Activated naive CD8-positive, alpha-beta T cell treated with anti-CD3 and anti-CD28 coated beads, Interleukin-2, amount 10 ng/mL, durations not matched to agents 7 days and 5 days (primary cell): ENCODE data around the gene CROCC. TPM values are rescaled to one million over a fixed set of nuclear protein-coding genes. Genes with fewer than 3 reads are reported as not detected.
"Not testable (repeated sequence)": the region's sequence is repeated elsewhere in the genome, so short reads cannot be mapped to it uniquely, and the experiment has no call there.

Experiments
- ATAC-seq: fragments of 150-1000 bp; cut with Tn5 transposase; one replicate; pipeline ENCODE4 v1.10.0; 2021; ENCODE audit warnings: low read depth, moderate library complexity
- POLR2A ChIA-PET: fragments of 350-600 bp; sonication (Branson Sonifier 250); formaldehyde crosslinking; loops from one replicate; lab custom pipeline; 2021; ENCODE audit warnings: antibody characterized with exemption; lab: Charles Lee
- DNase-seq: peaks from one replicate; pipeline ENCODE4 v3.0.0; 2021
- H3K27ac Mint-ChIP-seq: one replicate; pipeline ENCODE4 v1.8.0; 2022; ENCODE audit warnings: mild to moderate bottlenecking, mixed read lengths
- H3K27me3 Mint-ChIP-seq: one replicate; pipeline ENCODE4 v1.8.0; 2022; ENCODE audit warnings: mild to moderate bottlenecking, moderate library complexity, mixed read lengths
- H3K36me3 Mint-ChIP-seq: one replicate; pipeline ENCODE4 v1.8.0; 2021; ENCODE audit warnings: mild to moderate bottlenecking, mixed read lengths
- H3K4me1 Mint-ChIP-seq: one replicate; pipeline ENCODE4 v1.8.0; 2021; ENCODE audit warnings: mixed read lengths
- H3K4me3 Mint-ChIP-seq: one replicate; pipeline ENCODE4 v1.8.0; 2022; ENCODE audit warnings: mild to moderate bottlenecking, moderate library complexity, mixed read lengths
- H3K9me3 Mint-ChIP-seq: one replicate; pipeline ENCODE4 v1.8.0; 2021; ENCODE audit warnings: mixed read lengths
- total RNA-seq, 2 experiments: library from RNA; stranded (reverse); gene quantifications; one replicate each; pipeline ENCODE4 v1.2.3, GENCODE V29; 2021

CROCC gene
- total RNA-seq, 2 experiments from 2014 or later = 63.0 to 69.8 TPM

DNA sequence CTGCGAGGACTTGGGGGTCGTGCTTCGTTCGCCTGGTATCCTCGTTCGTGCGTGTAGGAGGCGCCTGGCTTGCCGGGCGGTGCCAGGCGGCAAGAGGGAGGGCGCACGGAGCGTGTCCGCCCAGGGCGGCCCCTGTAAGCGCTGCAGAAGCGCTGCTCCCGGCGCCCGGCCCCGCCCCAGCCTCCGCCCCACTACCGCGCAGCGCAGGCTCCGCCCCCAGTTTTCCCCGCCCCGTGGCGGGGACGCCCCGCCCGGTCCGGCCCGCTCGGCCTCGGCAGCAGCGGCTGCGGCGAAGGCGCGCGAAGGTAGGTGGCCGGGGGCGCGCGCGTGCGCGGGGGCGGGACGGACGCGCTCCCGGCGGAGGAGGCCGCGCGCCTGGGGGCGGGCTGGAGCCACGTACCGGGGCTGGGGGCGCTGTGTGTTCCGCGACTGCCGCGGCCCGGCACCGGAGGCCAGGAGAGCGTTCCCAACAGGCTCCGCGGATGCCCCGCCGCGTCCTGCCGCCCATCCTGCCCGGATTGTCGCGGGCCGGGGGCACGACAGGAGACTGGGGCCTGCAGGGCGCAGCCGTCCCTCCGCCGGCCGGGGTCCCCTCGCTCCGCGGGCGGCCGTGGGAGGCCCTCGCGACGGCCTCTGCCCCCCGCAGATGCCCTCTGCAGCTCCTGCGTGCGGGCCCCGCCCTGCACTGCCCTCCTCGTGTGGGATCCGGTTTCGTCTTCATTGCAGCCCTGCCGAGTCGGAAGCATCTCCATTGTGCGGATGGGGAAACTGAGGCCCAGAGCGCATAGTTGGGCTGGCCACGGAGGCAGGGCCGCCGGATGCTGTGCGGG lies 7.7 kb upstream of the CROCC start:
- peak; percentile 95 for ATAC-seq
- POLR2A ChIA-PET = interaction anchor here (0.6 to 3.5 kb wide), 2 partner anchors 9 to 12 kb away, joined by 4 to 42 read pairs; no protein-coding TSS in a partner anchor
- DNase-seq = peak; percentile 98
- no peaks in the 10 kb centered on the region for H3K36me3 Mint-ChIP-seq
- H3K27me3 Mint-ChIP-seq = peaks cover 2% of the 10 kb centered on the region
- peak overlapping the region; percentile 86 for H3K27ac Mint-ChIP-seq
- H3K9me3 Mint-ChIP-seq = no peaks in the 10 kb centered on the region
- peak overlapping the region; percentile 91 for H3K4me3 Mint-ChIP-seq
- H3K4me1 Mint-ChIP-seq = peaks cover 29% of the 10 kb centered on the region

DNA sequence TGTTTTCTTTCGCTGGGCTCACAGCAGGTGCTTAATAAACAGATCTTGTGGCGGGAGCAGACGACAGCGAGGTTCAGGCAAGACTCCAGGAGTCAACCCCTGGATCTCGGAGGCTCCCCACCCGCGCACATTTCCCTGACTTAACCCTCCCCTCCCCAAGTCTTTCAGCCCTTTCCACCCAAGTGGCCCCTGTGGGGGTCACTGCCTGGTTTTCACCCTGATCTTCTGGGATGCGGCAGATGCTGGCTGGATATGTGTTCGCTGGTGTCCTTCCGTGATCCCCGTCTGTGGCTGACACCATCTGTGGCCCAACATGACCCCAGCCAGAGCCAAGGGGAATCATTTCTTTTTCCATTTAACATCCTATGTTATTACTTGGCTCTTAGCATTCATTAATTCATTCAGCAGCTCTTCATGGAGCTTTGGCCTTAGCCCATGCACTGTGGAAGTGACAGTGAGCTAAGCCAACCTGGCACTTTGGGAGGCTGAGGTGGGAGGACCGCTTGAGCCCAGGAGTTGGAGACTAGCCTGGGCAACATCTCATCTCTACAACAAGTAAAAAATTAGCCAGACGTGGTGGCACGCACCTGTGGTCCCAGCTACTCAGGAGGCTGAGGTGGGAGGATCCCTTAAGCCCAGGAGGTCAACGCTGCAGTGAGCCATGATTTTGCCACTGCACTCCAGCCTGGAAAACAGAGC lies 6.7 kb upstream of the CROCC start:
- H3K27me3 Mint-ChIP-seq = not testable (repeated sequence)
- H3K4me3 Mint-ChIP-seq = peak overlapping the region; percentile 91
- POLR2A ChIA-PET = interaction anchor here (0.6 to 3.5 kb wide), 3 partner anchors 11 to 951 kb away, joined by 3 to 42 read pairs (median 4); no protein-coding TSS in a partner anchor

DNA sequence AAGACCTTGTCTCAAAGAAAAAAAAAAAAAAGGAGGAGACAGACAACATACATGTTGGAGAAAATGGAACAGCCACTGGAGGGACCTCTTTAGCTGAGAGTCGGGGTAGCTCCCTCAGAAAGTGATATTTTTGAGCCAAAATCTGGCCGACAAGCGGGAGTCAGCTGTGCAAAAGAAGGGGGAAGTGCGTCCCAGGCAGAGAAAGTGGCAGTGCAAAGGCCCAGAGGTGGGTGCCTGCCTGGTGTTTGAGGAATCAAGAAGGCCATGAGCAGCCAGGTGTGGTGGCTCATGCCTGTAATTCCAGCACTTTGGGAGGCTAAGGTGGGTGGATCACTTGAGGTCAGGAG lies 6.1 kb upstream of the CROCC start:
- peaks cover 2% of the 10 kb centered on the region for H3K27me3 Mint-ChIP-seq
- H3K4me3 Mint-ChIP-seq = peak overlapping the region; percentile 91
- POLR2A ChIA-PET = interaction anchor here (0.7 to 3.5 kb wide), 2 partner anchors 11 to 952 kb away, joined by 3 to 42 read pairs; no protein-coding TSS in a partner anchor
- H3K9me3 Mint-ChIP-seq = no peaks in the 10 kb centered on the region
- H3K36me3 Mint-ChIP-seq = no peaks in the 10 kb centered on the region
- DNase-seq = no peak
- peaks cover 28% of the 10 kb centered on the region for H3K4me1 Mint-ChIP-seq
- no peak for ATAC-seq
- H3K27ac Mint-ChIP-seq = peak overlapping the region; percentile 66

More for the DNA sequence above, 6.7 kb upstream of the CROCC start:
- peak overlapping the region; percentile 66 for H3K27ac Mint-ChIP-seq
- H3K36me3 Mint-ChIP-seq, ATAC-seq, DNase-seq, H3K9me3 Mint-ChIP-seq: not testable (repeated sequence)
- H3K4me1 Mint-ChIP-seq = peaks cover 28% of the 10 kb centered on the region

DNA sequence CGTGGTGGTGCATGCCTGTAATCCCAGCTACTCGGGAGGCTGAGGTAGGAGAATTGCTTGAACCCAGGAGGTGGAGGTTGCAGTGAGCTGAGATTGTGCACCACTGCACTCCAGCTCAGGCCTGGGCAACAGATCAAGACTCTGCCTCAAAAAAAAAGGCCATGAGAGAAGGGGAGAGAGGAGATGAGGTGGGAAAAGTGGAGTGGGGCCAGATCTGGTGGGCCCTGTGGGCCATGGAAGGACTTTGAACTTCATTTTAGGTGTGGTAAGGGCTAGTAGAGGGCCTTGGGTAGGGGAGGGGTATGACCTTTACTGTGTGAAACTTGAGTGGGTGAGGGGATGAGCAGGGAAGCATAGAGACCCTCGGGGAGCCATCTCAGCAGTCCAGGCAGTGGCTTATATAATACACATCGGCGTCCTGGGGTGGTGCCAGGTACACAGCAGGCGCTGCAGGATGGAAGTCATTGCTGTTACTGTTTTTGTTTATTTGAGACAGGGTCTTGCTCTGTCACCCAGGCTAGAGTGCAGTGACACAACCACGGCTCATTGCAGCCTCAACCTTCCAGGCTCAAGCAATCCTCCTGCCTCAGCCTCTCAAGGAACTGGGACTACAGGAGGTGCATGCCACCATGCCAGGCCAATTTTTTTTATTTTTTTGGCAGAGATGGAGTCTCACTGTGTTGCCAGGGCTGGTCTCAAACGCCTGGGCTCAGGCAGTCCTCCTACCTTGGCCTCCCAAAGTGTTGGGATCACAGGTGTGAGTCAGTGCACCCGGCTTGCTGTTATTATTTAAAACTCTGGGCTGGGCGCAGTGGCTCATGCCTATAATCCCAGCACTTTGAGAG lies 5.5 kb upstream of the CROCC start:
- Mint-ChIP-seq H3K27ac (peak overlapping the region; percentile 23), H3K4me1 (peaks cover 28% of the 10 kb centered on the region)
- not testable (repeated sequence) for H3K36me3 Mint-ChIP-seq, H3K27me3 Mint-ChIP-seq, ATAC-seq, DNase-seq, H3K4me3 Mint-ChIP-seq, H3K9me3 Mint-ChIP-seq
- POLR2A ChIA-PET = interaction anchor here (0.7 to 3.5 kb wide), 2 partner anchors 12 to 952 kb away, joined by 3 to 42 read pairs; no protein-coding TSS in a partner anchor

DNA sequence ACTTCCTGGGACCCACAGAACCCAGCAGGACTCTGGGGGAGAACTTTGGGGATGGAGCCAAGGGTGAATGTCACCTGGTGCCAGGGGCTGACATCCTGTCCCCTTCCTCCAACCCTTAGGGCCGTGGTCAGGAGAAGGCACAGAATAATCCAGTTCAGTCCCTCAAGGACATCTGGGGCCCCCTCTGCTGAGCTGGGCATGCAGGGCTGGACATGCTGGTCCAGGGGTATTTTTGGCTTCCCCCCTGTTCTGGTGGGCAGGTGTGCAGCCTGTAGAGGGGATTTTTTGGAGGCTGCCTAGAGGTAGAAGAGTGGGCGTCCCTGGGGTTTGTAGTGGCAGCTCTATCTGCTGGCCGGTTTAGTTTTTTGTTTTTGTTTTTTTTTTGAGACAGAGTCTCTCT lies 3.4 kb upstream of the CROCC start:
- no peak overlapping the region for H3K27ac Mint-ChIP-seq
- no peak for ATAC-seq
- no peaks in the 10 kb centered on the region for H3K27me3 Mint-ChIP-seq
- no peak for DNase-seq
- H3K4me3 Mint-ChIP-seq = no peak overlapping the region
- H3K4me1 Mint-ChIP-seq = peaks cover 33% of the 10 kb centered on the region
- POLR2A ChIA-PET = interaction anchor here (1.5 kb wide), 1 partner anchor 13 kb away, joined by 5 read pairs; no protein-coding TSS in a partner anchor
- H3K36me3 Mint-ChIP-seq = peaks cover under 1% of the 10 kb centered on the region
- no peaks in the 10 kb centered on the region for H3K9me3 Mint-ChIP-seq

DNA sequence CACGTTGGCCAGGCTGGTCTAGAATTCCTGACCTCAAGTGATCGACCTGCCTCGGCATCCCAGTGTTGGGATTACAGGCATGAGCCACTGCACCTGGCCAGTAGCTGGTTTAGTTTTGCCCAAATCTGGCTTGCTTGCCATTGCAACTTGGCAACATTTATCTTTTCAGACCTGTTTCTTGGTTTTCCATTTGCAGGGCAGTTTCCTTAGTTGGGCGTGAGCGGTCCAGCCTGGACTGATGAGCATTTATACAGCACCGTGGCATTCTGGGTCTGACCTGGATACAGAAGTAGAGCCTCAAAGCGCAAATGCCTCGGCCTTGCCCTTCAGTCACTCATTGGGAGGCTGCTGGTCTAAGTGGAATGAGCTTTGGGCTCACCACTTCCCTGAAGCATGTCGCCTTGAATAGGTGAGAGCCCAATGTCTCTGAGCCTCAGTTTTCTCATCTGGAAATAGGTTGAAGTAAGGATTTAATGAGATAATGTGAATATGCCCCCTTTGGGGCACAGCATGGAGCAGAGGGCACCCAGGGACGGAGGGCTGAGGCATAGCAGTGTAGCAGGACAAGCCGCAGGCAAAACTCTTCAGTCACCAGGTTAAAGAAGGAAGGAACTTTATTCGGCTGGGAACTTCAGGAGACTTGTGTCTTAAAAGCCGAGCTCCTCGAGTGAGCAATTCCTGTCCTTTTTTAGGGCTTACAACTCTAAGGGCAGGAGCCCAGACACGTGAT lies 2.6 kb upstream of the CROCC start:
- not testable (repeated sequence) for ATAC-seq, H3K36me3 Mint-ChIP-seq, H3K9me3 Mint-ChIP-seq, DNase-seq, H3K4me3 Mint-ChIP-seq, H3K27me3 Mint-ChIP-seq
- POLR2A ChIA-PET = interaction anchor here (1.5 to 1.8 kb wide), 2 partner anchors 14 kb away, joined by 5 to 6 read pairs; no protein-coding TSS in a partner anchor
- peaks cover 30% of the 10 kb centered on the region for H3K4me1 Mint-ChIP-seq
- H3K27ac Mint-ChIP-seq = peak overlapping the region; percentile 2

DNA sequence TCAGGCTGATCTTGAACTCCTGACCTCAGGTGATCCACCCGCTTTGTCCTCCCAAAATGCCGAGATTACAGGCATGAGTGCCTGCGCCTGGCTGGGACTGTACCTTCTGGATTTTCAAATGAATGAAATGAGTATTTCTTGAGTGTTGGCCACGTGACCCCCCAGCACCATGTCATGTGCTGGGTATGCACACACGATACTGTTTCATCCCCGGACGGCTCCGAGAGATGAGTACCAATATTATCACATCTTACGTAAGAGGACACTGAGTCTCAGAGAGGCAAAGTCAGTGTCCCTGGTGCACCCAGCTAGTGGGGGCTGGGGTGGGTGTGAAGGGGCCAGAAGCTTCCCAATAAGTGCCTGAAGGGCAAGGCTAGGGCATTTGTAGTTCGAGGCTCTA lies 780 bp upstream of the CROCC start:
- Mint-ChIP-seq H3K27me3 (no peaks in the 10 kb centered on the region), H3K4me3 (no peak overlapping the region), H3K36me3 (peaks cover 2% of the 10 kb centered on the region), H3K4me1 (peaks cover 27% of the 10 kb centered on the region), H3K27ac (no peak overlapping the region), H3K9me3 (no peaks in the 10 kb centered on the region)
- ATAC-seq = no peak
- POLR2A ChIA-PET = interaction anchor here (1.8 kb wide), 1 partner anchor 16 kb away, joined by 6 read pairs; no protein-coding TSS in a partner anchor
- DNase-seq = no peak

DNA sequence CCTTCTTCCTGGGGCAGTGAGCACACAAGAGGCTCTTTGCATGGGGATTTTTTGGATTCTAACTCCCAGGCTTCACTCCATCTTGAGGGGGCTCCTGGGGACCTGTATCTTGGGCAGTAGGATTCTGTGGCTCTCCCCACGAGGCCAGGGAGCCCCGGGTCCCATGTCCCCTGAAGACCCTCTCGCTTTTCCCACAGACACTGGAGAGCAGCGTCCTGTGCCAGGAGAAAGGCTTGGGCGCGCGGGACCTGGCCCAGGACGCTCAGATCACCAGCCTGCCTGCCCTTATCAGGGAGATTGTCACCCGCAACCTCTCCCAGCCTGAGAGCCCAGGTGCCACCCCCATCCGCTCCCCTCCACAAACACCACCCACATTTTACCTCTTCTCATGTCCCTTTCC lies 735 bp downstream of the CROCC start:
- Mint-ChIP-seq H3K4me3 (peak overlapping the region; percentile 89), H3K4me1 (peaks cover 29% of the 10 kb centered on the region), H3K9me3 (no peaks in the 10 kb centered on the region), H3K27me3 (no peaks in the 10 kb centered on the region), H3K36me3 (peaks cover 2% of the 10 kb centered on the region), H3K27ac (peak overlapping the region; percentile 89)
- DNase-seq (no peak), ATAC-seq (no peak)
- POLR2A ChIA-PET = interaction anchor here (1.1 kb wide), 1 partner anchor 17 kb away, joined by 15 read pairs; no protein-coding TSS in a partner anchor

DNA sequence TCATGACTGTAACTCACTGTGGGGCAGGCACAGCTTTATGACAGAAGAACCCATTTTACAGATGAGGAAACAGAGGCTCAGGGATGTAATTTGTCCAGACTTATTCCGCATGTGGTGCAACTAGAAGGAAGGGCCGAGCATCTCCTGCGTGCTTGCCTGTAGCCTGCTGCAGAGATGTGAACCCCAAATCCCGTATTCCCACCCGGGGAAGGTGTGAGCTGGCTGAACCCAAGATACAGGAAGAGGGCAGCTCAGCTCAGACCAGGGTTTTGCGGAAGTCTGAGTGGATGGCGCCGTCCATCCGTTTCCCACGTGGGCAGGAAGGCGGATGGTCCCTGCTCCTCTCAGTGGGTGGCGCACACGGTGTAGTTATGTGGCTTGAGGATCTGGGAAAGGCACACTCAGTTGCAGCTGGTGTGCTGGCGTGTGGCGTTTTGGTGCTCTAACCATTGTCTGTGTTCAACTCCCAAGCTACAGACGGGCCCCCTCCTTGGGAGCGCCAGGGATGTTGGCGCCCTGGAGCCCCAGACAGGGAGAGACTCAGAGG lies 1.2 kb downstream of the CROCC start:
- peaks cover 2% of the 10 kb centered on the region for H3K36me3 Mint-ChIP-seq
- DNase-seq = no peak
- POLR2A ChIA-PET = interaction anchor here (0.8 kb wide), 1 partner anchor 19 kb away, joined by 3 read pairs; no protein-coding TSS in a partner anchor
- peak overlapping the region; percentile 35 for H3K4me3 Mint-ChIP-seq
- no peaks in the 10 kb centered on the region for H3K27me3 Mint-ChIP-seq
- H3K27ac Mint-ChIP-seq = peak overlapping the region; percentile 72
- ATAC-seq = no peak
- H3K4me1 Mint-ChIP-seq = peaks cover 29% of the 10 kb centered on the region
- H3K9me3 Mint-ChIP-seq = no peaks in the 10 kb centered on the region

DNA sequence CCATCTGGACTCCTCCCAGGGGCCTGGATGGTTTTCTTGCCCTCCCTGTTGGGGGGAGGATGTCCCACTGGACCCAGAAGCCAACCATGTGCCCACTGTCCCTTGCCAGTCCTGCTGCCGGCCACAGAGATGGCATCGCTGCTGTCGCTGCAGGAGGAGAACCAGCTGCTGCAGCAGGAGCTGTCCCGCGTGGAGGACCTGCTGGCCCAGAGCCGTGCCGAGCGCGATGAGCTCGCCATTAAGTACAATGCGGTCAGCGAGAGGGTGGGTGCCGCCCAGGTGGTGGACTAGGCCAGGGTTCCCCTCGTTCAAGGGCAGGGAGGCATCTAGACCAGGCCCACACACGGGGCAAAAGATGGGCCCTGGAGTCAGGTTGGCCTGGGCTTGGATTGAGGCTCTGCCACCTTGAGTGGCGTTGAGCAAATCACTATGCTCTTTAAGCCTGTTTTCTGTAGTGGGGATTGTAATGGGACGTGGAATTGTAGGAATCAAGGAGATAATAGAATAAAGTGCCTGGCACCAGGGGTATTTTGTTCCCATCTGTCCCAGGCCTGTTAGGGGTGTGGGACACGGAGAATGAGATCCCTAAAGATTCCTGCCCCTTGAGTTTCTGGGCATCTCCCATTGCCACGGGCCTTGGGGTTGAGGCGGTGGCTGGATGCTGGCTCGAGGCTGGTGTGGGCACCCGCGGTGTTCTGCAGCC lies 2.6 kb downstream of the CROCC start:
- no peak for ATAC-seq
- Mint-ChIP-seq H3K27ac (no peak overlapping the region), H3K36me3 (peaks cover 2% of the 10 kb centered on the region), H3K9me3 (no peaks in the 10 kb centered on the region), H3K4me3 (no peak overlapping the region), H3K27me3 (no peaks in the 10 kb centered on the region), H3K4me1 (peaks cover 29% of the 10 kb centered on the region)
- DNase-seq = no peak
- POLR2A ChIA-PET = interaction anchor here (0.7 to 1.5 kb wide), 2 partner anchors 19 to 411 kb away, joined by 3 to 4 read pairs; partner anchors contain the start of gene RNU1-1

DNA sequence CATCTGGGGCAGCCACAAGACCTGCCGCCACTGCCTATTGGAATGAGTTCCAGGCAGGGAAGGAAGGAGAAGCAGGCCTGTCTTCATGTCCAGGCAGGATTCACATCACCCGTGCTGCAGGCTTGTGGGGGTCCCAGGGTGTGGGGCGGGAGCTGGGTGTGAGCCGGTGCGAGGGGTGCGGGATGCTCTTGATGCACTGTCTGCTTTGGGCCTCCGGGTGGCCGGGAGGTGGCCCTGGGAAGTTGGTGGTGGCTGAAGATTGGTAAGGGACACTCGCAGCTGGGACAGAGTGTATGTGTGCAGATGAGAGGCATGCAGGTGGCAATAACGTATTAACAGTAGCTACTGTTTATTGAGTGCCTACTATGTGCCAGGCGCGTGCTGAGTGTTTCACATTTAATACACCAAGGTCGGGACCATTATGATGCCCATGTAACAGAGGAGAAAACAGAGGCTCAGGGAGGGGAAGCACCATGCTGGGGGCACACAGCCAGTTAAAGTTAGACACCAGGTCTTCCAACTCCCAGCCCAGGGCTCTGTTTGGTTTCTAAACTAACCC lies 3.3 kb downstream of the CROCC start:
- no peak for ATAC-seq
- Mint-ChIP-seq H3K4me1 (peaks cover 29% of the 10 kb centered on the region), H3K36me3 (peaks cover 2% of the 10 kb centered on the region), H3K27me3 (no peaks in the 10 kb centered on the region), H3K9me3 (no peaks in the 10 kb centered on the region), H3K27ac (no peak overlapping the region), H3K4me3 (no peak overlapping the region)
- DNase-seq = no peak
- POLR2A ChIA-PET = interaction anchor here (1.2 to 1.5 kb wide), 2 partner anchors 20 to 411 kb away, joined by 4 to 5 read pairs; partner anchors contain the start of gene RNU1-1
